GM23338 (cell line): ENCODE measurements around the gene SARNP. TPM values are rescaled to one million over a fixed set of nuclear protein-coding genes. Genes with fewer than 3 reads are reported as not detected.
"Not testable (repeated sequence)": the region's sequence is repeated elsewhere in the genome, so short reads cannot be mapped to it uniquely, and the experiment has no call there.

Source experiments
- ATAC-seq: fragments of 200-7000 bp; cut with Tn5 transposase; 3 replicates; pipeline ENCODE4 v1.9.1; 2020
- DNase-seq: peaks from one replicate; pipeline ENCODE4 v3.0.0-alpha.2; 2015; ENCODE audit warnings: low spot score
- H2AFZ ChIP-seq: fragments of 200-600 bp; sonication (generic); 2 replicates; pipeline ENCODE4 v1.8.0; 2016; ENCODE audit warnings: antibody characterized with exemption, mild to moderate bottlenecking, moderate library complexity
- H3F3A ChIP-seq: fragments of 200-600 bp; sonication (generic); replicated peaks from 2 replicates; pipeline ENCODE4 v1.8.0; 2017; ENCODE audit warnings: antibody characterized with exemption, mixed run types, low read depth
- H3K27ac ChIP-seq: fragments of 200-600 bp; sonication (generic); 2 replicates; pipeline ENCODE4 v1.6.1; 2016; ENCODE audit warnings: low read depth
- H3K27me3 ChIP-seq: fragments of 200-600 bp; sonication (generic); 2 replicates; pipeline ENCODE4 v1.8.0; 2016; ENCODE audit warnings: mild to moderate bottlenecking, mixed run types, moderate library complexity; ENCODE audit not compliant: insufficient read depth
- H3K36me3 ChIP-seq: fragments of 200-600 bp; sonication (generic); 2 replicates; pipeline ENCODE4 v1.8.0; 2016; ENCODE audit warnings: mild to moderate bottlenecking; ENCODE audit not compliant: insufficient read depth
- H3K4me1 ChIP-seq: fragments of 200-600 bp; sonication (generic); 2 replicates; pipeline ENCODE4 v1.8.0; 2016; ENCODE audit warnings: mild to moderate bottlenecking, moderate library complexity; ENCODE audit not compliant: insufficient read depth
- H3K4me2 ChIP-seq: fragments of 200-600 bp; sonication (generic); 2 replicates; pipeline ENCODE4 v1.7.1; 2017; ENCODE audit warnings: mixed run types
- H3K4me3 ChIP-seq: fragments of 200-600 bp; sonication (generic); 2 replicates; pipeline ENCODE4 v1.6.1; 2016; ENCODE audit warnings: mixed run types
- H3K79me2 ChIP-seq: fragments of 200-600 bp; sonication (generic); replicated peaks from 2 replicates; pipeline ENCODE4 v1.8.0; 2017; ENCODE audit warnings: mild to moderate bottlenecking; ENCODE audit not compliant: insufficient read depth
- H3K9me2 ChIP-seq: fragments of 200-600 bp; sonication (generic); 2 replicates; pipeline ENCODE4 v1.8.0; 2017; ENCODE audit not compliant: insufficient read depth
- H4K20me1 ChIP-seq: fragments of 200-600 bp; sonication (generic); replicated peaks from 2 replicates; pipeline ENCODE4 v1.8.0; 2017; ENCODE audit warnings: mild to moderate bottlenecking; ENCODE audit not compliant: insufficient read depth
- H3K27ac Mint-ChIP-seq: 2 replicates; pipeline ENCODE4 v1.8.0; 2020; ENCODE audit warnings: inconsistent platforms, mild to moderate bottlenecking, moderate library complexity, mixed read lengths
- H3K27me3 Mint-ChIP-seq: 3 replicates; pipeline ENCODE4 v1.8.0; 2022; ENCODE audit warnings: low read depth, mild to moderate bottlenecking, moderate library complexity, mixed read lengths, inconsistent platforms; ENCODE audit not compliant: insufficient read depth, poor library complexity
- H3K36me3 Mint-ChIP-seq: 3 replicates; pipeline ENCODE4 v1.8.0; 2021; ENCODE audit warnings: low read depth, mild to moderate bottlenecking, inconsistent platforms, moderate library complexity, mixed read lengths
- H3K4me1 Mint-ChIP-seq: 3 replicates; pipeline ENCODE4 v1.8.0; 2020; ENCODE audit warnings: mild to moderate bottlenecking, inconsistent platforms, mixed read lengths
- H3K4me3 Mint-ChIP-seq: 3 replicates; pipeline ENCODE4 v1.8.0; 2021; ENCODE audit warnings: moderate library complexity, mild to moderate bottlenecking, inconsistent platforms, mixed read lengths
- H3K9me3 Mint-ChIP-seq: 3 replicates; pipeline ENCODE4 v1.8.0; 2020; ENCODE audit warnings: moderate library complexity, mild to moderate bottlenecking, inconsistent platforms, mixed read lengths
- CTCF ChIP-seq, 2 experiments: fragments of 200-600 bp in 1 of 2; sonication (generic) in 1 of 2; conservative IDR thresholded peaks; 2 replicates each; pipeline versions ENCODE4 v1.5.1 to v1.6.1; 2016 to 2017; ENCODE audit warnings: antibody characterized with exemption in 2 of 2, low read depth in 2 of 2, mild to moderate bottlenecking in 2 of 2, moderate library complexity in 1 of 2
- EZH2phosphoT487 ChIP-seq: fragments of 200-600 bp; sonication (generic); IDR thresholded peaks from one replicate; pipeline ENCODE4 v1.8.1; 2018; ENCODE audit warnings: antibody characterized with exemption; ENCODE audit not compliant: unreplicated experiment
- NANOG ChIP-seq: IDR thresholded peaks from 2 replicates; pipeline ENCODE4 v1.6.1; 2016; ENCODE audit warnings: antibody characterized with exemption, borderline replicate concordance
- POLR2AphosphoS5 ChIP-seq: IDR thresholded peaks from 2 replicates; pipeline ENCODE4 v1.6.1; 2016; ENCODE audit warnings: antibody characterized with exemption, low read depth
- STAT1 ChIP-seq: IDR thresholded peaks from one replicate; pipeline ENCODE4 v1.6.1; 2016; ENCODE audit warnings: antibody characterized with exemption; ENCODE audit not compliant: unreplicated experiment
- ZNF114 ChIP-seq: fragments of 250-450 bp; sonication (Bioruptor Pico); IDR thresholded peaks from 2 replicates; pipeline ENCODE4 v1.5.0; 2020; ENCODE audit warnings: mild to moderate bottlenecking, moderate library complexity
- ZNF331 ChIP-seq: fragments of 250-450 bp; sonication (Bioruptor Pico); IDR thresholded peaks from 2 replicates; pipeline ENCODE4 v1.5.0; 2020; ENCODE audit warnings: low read depth, mild to moderate bottlenecking, moderate library complexity
- ZNF462 ChIP-seq: fragments of 250-450 bp; sonication (Bioruptor Pico); IDR thresholded peaks from 2 replicates; pipeline ENCODE4 v1.5.0; 2020; ENCODE audit warnings: mild to moderate bottlenecking, moderate library complexity
- polyA plus RNA-seq: library from polyadenylated mRNA; unstranded; fragments of >200 nt; fragmentation: Nextera tagmentation; extraction: Ambion mirVana; gene quantifications from 2 replicates; pipeline ENCODE4 v1.2.1, GENCODE V29; 2016
- total RNA-seq: library from RNA; depleted of rRNA; stranded (reverse); fragments of >200 nt; shearing (Covaris generic); gene quantifications from 2 replicates; pipeline ENCODE4 v1.2.3, GENCODE V29; 2014
- TF ChIP-seq, protein P1 (sequence below): IDR thresholded peaks from 2 replicates; pipeline ENCODE4 v1.6.1; 2016; ENCODE audit warnings: antibody characterized with exemption
- TF ChIP-seq, protein P2 (sequence below): IDR thresholded peaks from one replicate; pipeline ENCODE4 v1.6.1; 2018; ENCODE audit warnings: antibody characterized with exemption; ENCODE audit not compliant: unreplicated experiment

The SARNP gene
- total and polyA plus RNA-seq, 2 experiments from 2014 or later: 96.0 to 313 TPM

- H3K27ac Mint-ChIP-seq, H3K4me3 Mint-ChIP-seq, H3K4me2 ChIP-seq, H2AFZ ChIP-seq, H3K27me3 ChIP-seq, H3K36me3 Mint-ChIP-seq, H3K4me1 ChIP-seq, H4K20me1 ChIP-seq, H3K4me3 ChIP-seq, H3K27ac ChIP-seq, H3K27me3 Mint-ChIP-seq, H3K9me3 Mint-ChIP-seq, H3K4me1 Mint-ChIP-seq, H3K79me2 ChIP-seq, H3K9me2 ChIP-seq, H3F3A ChIP-seq, DNase-seq, H3K36me3 ChIP-seq, ATAC-seq: not testable (repeated sequence)
Observed at GRCh38 chr12:55866454-55867004, 49.0 kb upstream of the SARNP start.

DNA sequence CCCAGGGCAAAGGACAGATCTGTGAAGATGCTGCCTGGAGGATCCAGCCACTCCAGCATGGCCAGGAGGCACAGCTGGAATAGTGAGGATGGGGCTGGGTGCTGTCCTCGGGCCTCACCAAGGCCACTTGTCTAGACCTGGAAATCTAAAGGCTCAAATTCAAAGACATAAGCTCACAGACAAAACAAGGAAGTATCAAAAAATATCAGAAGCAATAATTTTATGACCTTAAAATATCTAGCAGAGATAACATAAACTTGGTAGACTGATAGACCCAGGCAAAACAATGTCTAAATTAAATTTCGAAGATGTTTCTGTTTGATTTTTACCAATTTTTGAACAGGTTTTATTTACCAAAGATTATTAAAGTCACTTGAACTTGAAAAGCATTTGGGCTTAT, 47.8 kb upstream of the SARNP start:
- H3K4me1 Mint-ChIP-seq: no peaks in the 10 kb centered on the region
- Histone ChIP-seq H2AFZ (no peak overlapping the region), H3K4me2 (no peak overlapping the region), H3K79me2 (no peaks in the 10 kb centered on the region), H3K36me3 (no peaks in the 10 kb centered on the region), H3K9me2 (no peaks in the 10 kb centered on the region), H3K27me3 (no peaks in the 10 kb centered on the region), H4K20me1 (no peaks in the 10 kb centered on the region), H3F3A (no peaks in the 10 kb centered on the region), H3K4me3 (no peak overlapping the region), H3K4me1 (no peaks in the 10 kb centered on the region), H3K27ac (no peak overlapping the region)
- no peak overlapping the region for H3K27ac Mint-ChIP-seq
- peaks cover 4% of the 10 kb centered on the region for H3K27me3 Mint-ChIP-seq
- peaks cover 9% of the 10 kb centered on the region; the same call in 2 of the 3 replicates for H3K9me3 Mint-ChIP-seq
- ATAC-seq (no peak), DNase-seq (no peak)
- H3K36me3 Mint-ChIP-seq: 0 out of 3 replicates have a peak, but pooled peaks cover 3% of the 10 kb centered on the region
- H3K4me3 Mint-ChIP-seq: no peak overlapping the region
- TF ChIP-seq POLR2AphosphoS5 (no peak), EZH2phosphoT487 (no peak), ZNF462 (CRISPR knock-in tag) (no peak), NANOG (no peak), ZNF114 (no peak), ZNF331 (CRISPR knock-in tag) (no peak), STAT1 (no peak), CTCF (conservative IDR thresholded peaks at IDR 0.05; ENCODE audit: low read depth in 2 of 2) (no peak)
- TF ChIP-seq, protein P1, sequence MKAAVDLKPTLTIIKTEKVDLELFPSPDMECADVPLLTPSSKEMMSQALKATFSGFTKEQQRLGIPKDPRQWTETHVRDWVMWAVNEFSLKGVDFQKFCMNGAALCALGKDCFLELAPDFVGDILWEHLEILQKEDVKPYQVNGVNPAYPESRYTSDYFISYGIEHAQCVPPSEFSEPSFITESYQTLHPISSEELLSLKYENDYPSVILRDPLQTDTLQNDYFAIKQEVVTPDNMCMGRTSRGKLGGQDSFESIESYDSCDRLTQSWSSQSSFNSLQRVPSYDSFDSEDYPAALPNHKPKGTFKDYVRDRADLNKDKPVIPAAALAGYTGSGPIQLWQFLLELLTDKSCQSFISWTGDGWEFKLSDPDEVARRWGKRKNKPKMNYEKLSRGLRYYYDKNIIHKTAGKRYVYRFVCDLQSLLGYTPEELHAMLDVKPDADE: no peak
- TF ChIP-seq, protein P2, sequence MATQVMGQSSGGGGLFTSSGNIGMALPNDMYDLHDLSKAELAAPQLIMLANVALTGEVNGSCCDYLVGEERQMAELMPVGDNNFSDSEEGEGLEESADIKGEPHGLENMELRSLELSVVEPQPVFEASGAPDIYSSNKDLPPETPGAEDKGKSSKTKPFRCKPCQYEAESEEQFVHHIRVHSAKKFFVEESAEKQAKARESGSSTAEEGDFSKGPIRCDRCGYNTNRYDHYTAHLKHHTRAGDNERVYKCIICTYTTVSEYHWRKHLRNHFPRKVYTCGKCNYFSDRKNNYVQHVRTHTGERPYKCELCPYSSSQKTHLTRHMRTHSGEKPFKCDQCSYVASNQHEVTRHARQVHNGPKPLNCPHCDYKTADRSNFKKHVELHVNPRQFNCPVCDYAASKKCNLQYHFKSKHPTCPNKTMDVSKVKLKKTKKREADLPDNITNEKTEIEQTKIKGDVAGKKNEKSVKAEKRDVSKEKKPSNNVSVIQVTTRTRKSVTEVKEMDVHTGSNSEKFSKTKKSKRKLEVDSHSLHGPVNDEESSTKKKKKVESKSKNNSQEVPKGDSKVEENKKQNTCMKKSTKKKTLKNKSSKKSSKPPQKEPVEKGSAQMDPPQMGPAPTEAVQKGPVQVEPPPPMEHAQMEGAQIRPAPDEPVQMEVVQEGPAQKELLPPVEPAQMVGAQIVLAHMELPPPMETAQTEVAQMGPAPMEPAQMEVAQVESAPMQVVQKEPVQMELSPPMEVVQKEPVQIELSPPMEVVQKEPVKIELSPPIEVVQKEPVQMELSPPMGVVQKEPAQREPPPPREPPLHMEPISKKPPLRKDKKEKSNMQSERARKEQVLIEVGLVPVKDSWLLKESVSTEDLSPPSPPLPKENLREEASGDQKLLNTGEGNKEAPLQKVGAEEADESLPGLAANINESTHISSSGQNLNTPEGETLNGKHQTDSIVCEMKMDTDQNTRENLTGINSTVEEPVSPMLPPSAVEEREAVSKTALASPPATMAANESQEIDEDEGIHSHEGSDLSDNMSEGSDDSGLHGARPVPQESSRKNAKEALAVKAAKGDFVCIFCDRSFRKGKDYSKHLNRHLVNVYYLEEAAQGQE: no peak
